HG03103 (cell line): ENCODE data around the gene TNFRSF9.
"Not testable (repeated sequence)": the region's sequence is repeated elsewhere in the genome, so short reads cannot be mapped to it uniquely, and the experiment has no call there.

ENCODE experiments used
- ATAC-seq: cut with Tn5 transposase; IDR thresholded peaks from one replicate; pipeline ENCODE4 v1.9.1; 2021; ENCODE audit warnings: low read depth; ENCODE audit not compliant: unreplicated experiment

TNFRSF9 gene

GRCh38 chr1:7921796-7922195, 18.8 kb downstream of the TNFRSF9 start:
- no peak for ATAC-seq

- ATAC-seq, result no peak
Measured at GRCh38 chr1:7919880-7920279, 20.8 kb downstream of the TNFRSF9 start.

DNA sequence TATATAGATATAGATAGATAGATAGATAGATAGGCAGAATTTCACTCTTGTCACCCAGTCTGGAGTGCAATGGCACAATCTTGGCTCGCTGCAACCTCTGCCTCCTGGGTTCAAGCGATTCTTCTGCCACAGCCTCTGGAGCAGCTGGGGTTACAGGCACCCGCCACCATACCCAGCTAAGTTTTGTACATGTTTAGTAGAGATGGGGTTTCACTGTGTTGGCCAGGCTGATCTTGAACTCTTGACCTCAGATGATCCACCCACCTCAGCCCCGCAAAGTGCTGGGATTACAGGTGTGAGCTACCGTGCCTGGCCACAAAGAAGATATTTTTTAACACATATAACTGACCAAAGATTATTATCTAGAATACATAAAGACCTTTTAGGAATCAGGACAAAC, 22.7 kb downstream of the TNFRSF9 start:
- not testable (repeated sequence) for ATAC-seq

- ATAC-seq, result no peak
Measured at GRCh38 chr1:7916501-7916830, 24.2 kb downstream of the TNFRSF9 start.

- no peak for ATAC-seq
Measured at GRCh38 chr1:7915826-7916500, 24.7 kb downstream of the TNFRSF9 start.

DNA sequence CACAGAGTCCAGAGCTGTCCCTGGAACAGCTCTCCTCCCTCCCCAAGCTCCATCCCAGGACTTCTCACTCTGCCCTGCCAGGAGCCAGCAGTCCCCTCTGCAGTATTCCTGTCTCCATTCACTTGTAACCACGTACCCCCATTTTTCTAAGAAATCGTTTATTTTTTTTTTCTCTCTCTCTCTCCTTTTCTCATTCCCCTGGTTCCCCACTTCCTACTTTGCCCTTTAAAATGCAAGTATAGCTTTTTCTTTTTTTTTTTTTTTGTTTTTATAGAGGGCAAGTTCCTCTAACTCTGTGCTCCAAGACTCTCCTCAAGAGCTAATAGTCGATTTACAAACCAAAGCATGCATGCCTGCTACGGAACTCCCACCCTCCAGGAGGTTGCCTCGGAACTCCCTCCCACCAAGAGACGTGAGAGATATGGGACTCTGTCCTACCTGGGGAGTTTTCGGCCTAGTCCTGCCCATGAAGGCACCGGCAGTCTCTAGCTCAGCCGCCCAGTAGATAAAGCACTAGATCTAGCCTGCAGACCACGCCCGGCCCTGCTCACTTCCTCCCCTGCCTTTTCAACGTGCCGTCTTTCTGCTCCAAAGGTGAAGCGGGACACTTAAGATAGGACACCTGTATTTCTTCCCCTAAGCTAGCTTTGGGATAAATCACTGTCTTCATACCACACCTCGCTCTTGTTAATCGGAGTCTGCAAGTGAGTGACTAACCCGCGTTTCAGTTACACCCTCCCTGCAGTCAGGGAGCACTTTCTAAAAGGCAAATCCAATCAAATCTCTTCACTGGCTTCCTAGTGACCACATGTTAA, 27.7 kb downstream of the TNFRSF9 start:
- no peak for ATAC-seq

DNA sequence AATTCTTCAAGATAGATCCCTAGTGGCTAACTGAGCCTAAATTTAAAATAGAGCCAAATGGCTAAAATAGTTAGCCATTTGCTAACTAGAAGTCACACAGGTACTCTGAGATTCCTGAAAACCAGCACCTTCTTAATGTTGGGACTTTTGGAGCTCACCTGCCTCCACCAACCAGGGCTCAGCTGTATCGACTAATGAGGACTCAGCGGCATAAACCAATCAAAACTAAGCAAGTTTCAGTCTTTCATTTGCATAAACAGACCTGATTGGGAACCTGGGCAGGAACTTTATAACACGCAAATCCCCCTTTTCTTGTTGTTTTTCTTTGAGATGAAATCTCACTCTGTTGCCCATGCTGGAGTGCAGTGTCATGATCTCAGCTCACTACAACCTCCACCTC, 28.5 kb downstream of the TNFRSF9 start:
- ATAC-seq, result no peak

- no peak for ATAC-seq
Measured at GRCh38 chr1:7905262-7905661, 35.4 kb downstream of the TNFRSF9 start.

- ATAC-seq, result no peak
Measured at GRCh38 chr1:7902478-7903085, 38.1 kb downstream of the TNFRSF9 start.

GRCh38 chr1:7899741-7900140, 40.9 kb downstream of the TNFRSF9 start:
- ATAC-seq, result no peak

- ATAC-seq, result no peak
Measured at GRCh38 chr1:7898962-7899361, 41.7 kb downstream of the TNFRSF9 start.

DNA sequence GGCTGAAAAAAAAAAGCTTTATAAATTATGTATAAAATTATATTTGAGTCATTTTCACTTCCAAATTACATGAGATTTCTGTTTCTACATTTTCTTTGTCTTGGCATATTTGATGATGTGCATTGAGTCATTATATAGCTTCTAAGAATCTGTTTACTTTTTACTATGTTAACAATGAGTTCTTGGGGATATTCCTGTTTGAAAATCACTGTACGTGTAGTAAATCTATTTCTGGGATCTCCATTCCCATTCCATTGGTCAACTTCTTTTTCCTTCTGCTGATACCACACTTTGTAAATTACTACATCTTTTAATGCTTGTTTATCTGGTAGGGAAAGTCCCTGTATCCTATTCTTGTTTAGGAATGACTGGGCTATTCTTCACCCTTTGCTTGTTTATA, 43.6 kb downstream of the TNFRSF9 start:
- no peak for ATAC-seq

GRCh38 chr1:7893529-7894180, 47.0 kb downstream of the TNFRSF9 start:
- no peak for ATAC-seq

DNA sequence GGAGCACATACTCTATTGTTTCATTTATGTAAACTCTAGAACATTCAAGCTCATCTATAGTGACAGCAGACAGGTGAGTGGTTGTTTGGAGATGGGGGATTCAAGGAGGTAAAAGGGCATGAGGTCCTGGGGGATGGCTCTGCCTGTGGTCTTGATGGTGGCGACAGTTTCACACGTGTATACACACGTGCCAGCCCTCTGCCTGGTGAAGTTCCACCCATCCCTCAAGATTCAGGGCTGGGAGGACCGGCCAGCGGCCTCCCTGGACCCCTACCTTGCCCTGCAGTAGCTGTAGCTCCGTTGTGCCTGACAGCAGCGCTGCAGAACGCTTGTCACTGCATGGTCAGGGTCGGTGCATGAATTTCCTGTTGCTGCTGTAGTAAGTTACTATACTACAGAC, 48.8 kb downstream of the TNFRSF9 start:
- ATAC-seq, result no peak

GRCh38 chr1:7890853-7891252, 49.8 kb downstream of the TNFRSF9 start:
- no peak for ATAC-seq

DNA sequence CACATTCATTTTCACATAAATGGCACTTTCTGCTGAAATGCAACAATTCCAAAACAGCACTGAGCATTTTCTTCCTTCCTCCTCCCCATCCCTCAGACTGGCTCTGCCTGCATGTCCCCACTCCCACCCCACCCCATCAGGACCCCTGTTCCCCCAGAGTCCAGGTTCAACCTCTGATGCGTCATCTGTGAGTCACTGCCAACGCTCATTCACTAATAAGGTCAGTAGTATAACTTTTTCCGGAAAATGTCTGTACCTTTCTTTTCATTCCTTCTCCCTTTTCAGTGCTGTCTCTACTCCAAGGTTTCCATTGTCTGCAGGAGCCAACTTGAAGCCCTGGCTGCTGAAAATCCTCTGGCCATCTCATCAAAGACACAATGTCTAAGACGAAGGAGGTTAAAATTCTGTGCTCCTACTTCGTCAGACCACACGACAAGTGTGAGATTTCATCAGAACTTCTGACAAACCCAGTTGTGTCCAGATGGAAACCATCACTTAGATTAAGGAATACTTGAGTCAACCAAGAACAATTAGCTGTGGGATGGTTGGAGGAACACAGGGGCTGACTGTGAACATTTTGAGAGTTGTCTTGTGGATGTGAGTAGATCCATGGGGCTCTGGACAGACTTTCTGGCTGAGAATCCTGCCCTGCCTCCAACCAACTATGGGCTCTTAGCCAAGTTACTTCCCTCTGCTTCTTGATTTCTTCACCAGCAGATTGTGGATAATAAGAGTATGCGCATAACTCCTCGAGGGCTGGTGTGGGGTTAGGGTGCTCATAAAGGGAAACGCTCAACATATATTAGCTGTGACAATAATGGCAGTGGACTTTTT, 52.2 kb downstream of the TNFRSF9 start:
- ATAC-seq, result no peak

- no peak for ATAC-seq
Measured at GRCh38 chr1:7886405-7886745, 54.3 kb downstream of the TNFRSF9 start.

- no peak for ATAC-seq
Measured at GRCh38 chr1:7885513-7886404, 54.9 kb downstream of the TNFRSF9 start.

GRCh38 chr1:7884757-7885156, 55.9 kb downstream of the TNFRSF9 start:
- ATAC-seq, result no peak

DNA sequence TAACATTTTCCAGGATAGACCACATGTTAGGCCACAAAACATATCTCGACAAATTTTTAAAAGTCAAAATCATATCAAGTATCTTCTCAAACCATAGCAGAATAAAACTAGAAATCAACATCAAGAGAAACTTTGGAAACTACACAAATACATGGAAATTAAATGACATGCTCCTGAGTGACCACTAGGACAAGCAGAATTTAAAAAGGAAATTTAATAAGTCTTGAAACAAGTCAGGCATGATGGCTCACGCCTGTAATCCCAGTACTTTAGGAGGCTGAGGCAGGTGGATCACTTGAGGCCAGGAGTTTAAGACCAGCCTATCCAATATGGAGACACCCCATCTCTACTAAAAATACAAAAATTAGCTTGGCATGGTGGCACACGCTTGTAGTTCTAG, 61.4 kb downstream of the TNFRSF9 start:
- ATAC-seq, result no peak
